ENCODE measurements around the gene TLCD3A. TPM values are rescaled to one million over a fixed set of nuclear protein-coding genes. Genes with fewer than 3 reads are reported as not detected.

TLCD3A gene
- polyA plus RNA-seq, 1 of the 3 experiments (the other 2 are of a cell fraction) = 31.7 TPM

DNA sequence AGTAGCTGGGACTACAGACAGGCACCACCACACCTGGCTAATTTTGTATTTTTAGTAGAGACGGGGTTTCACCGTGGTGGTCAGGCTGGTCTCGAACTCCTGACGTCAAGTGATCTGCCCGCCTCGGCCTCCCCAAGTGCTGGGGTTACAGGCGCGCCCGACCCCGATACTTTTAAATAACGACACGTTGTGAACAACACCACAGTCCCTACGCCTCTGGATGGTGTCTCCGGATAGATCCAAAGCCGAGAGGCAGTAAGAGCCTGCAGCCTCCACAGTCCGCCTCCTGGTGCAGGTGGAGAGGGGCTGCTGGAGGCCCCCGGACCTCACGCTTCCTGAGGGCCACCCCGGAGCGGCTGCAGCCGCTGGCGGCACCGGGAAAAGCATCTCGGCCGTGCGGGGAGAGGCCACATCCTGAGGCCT is 741 bp upstream of the TLCD3A start:
- H3K27ac ChIP-seq (ENCODE audit: low read depth in 2 of 2, low read length in 1 of 2) = peak overlapping the region in 1 of 2 experiments; percentile 47; a peak in 1 of 4 replicates

More for the DNA sequence above, 741 bp upstream of the TLCD3A start:
- no peaks in the 10 kb centered on the region for H3K27me3 ChIP-seq (ENCODE audit: insufficient read depth)
- H3K4me3 ChIP-seq (ENCODE audit: low read depth in 2 of 2, low read length in 1 of 2) = peak overlapping the region; percentile 68 to 71
- H3K9me2 ChIP-seq = no peaks in the 10 kb centered on the region
- H3K79me2 ChIP-seq (ENCODE audit: insufficient read depth) = peaks cover 36% of the 10 kb centered on the region
- peak overlapping the region; percentile 78 for H3K9ac ChIP-seq
- ChIA-PET CTCF (interaction anchor here (0.7 to 2.7 kb wide), 2 partner anchors 319 to 423 kb away, joined by 3 to 11 read pairs; no protein-coding TSS in a partner anchor), POLR2A (no interaction called here)
- no peaks in the 10 kb centered on the region for H3K9me3 ChIP-seq
- DNase-seq = no peak
- 0 out of 2 replicates have a peak, but pooled peaks cover 3% of the 10 kb centered on the region for H4K20me1 ChIP-seq (ENCODE audit: insufficient read depth)
- peak overlapping the region; percentile 89 for H2AFZ ChIP-seq (ENCODE audit: low read depth)
- TF ChIP-seq FOXM1 (IDR thresholded peaks at IDR 0.05; ENCODE audit: low read depth) = no peak
- no peak for TF ChIP-seq SIN3A (IDR thresholded peaks at IDR 0.05; ENCODE audit: borderline replicate concordance, low read depth, low read length)
- no peak for TF ChIP-seq JUND (IDR thresholded peaks at IDR 0.05)
- TF ChIP-seq RXRA (IDR thresholded peaks at IDR 0.05; ENCODE audit: borderline replicate concordance, low read depth) = no peak
- no peak for TF ChIP-seq NFIC (IDR thresholded peaks at IDR 0.05; ENCODE audit: borderline replicate concordance)
- TF ChIP-seq TCF12 (IDR thresholded peaks at IDR 0.05) = no peak
- no peak for TF ChIP-seq ELF1 (IDR thresholded peaks at IDR 0.05)
- TF ChIP-seq, protein P1, sequence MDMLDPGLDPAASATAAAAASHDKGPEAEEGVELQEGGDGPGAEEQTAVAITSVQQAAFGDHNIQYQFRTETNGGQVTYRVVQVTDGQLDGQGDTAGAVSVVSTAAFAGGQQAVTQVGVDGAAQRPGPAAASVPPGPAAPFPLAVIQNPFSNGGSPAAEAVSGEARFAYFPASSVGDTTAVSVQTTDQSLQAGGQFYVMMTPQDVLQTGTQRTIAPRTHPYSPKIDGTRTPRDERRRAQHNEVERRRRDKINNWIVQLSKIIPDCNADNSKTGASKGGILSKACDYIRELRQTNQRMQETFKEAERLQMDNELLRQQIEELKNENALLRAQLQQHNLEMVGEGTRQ (IDR thresholded peaks at IDR 0.05; ENCODE audit: borderline replicate concordance, low read depth, low read length) = no peak
- TF ChIP-seq MAX (IDR thresholded peaks at IDR 0.05; ENCODE audit: low read depth) = no peak
- no peak for TF ChIP-seq GABPA (IDR thresholded peaks at IDR 0.05; ENCODE audit: low read depth)
- TF ChIP-seq, protein P2, sequence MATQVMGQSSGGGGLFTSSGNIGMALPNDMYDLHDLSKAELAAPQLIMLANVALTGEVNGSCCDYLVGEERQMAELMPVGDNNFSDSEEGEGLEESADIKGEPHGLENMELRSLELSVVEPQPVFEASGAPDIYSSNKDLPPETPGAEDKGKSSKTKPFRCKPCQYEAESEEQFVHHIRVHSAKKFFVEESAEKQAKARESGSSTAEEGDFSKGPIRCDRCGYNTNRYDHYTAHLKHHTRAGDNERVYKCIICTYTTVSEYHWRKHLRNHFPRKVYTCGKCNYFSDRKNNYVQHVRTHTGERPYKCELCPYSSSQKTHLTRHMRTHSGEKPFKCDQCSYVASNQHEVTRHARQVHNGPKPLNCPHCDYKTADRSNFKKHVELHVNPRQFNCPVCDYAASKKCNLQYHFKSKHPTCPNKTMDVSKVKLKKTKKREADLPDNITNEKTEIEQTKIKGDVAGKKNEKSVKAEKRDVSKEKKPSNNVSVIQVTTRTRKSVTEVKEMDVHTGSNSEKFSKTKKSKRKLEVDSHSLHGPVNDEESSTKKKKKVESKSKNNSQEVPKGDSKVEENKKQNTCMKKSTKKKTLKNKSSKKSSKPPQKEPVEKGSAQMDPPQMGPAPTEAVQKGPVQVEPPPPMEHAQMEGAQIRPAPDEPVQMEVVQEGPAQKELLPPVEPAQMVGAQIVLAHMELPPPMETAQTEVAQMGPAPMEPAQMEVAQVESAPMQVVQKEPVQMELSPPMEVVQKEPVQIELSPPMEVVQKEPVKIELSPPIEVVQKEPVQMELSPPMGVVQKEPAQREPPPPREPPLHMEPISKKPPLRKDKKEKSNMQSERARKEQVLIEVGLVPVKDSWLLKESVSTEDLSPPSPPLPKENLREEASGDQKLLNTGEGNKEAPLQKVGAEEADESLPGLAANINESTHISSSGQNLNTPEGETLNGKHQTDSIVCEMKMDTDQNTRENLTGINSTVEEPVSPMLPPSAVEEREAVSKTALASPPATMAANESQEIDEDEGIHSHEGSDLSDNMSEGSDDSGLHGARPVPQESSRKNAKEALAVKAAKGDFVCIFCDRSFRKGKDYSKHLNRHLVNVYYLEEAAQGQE (IDR thresholded peaks at IDR 0.05; ENCODE audit: low read depth, low read length) = no peak
- no peak for TF ChIP-seq PBX3 (IDR thresholded peaks at IDR 0.05)
- no peak for TF ChIP-seq RCOR1 (IDR thresholded peaks at IDR 0.05; ENCODE audit: low read length)
- TF ChIP-seq MXI1 (IDR thresholded peaks at IDR 0.05; ENCODE audit: low read depth, low read length) = no peak
- TF ChIP-seq NRF1 (IDR thresholded peaks at IDR 0.05; ENCODE audit: low read depth, low read length) = no peak
- no peak for TF ChIP-seq RAD21 (IDR thresholded peaks at IDR 0.05; ENCODE audit: low read length)
- TF ChIP-seq ZBTB33 (IDR thresholded peaks at IDR 0.05; ENCODE audit: borderline replicate concordance, low read depth) = no peak
- TF ChIP-seq YY1 (IDR thresholded peaks at IDR 0.05; ENCODE audit: low read depth) = no peak
- no peak for TF ChIP-seq FOXJ3 (CRISPR knock-in tag; IDR thresholded peaks at IDR 0.05)
- peak overlapping the region; percentile 91 for H3K4me2 ChIP-seq
- H3F3A ChIP-seq (replicated peaks; ENCODE audit: insufficient read depth) = peaks cover 8% of the 10 kb centered on the region
- WGBS (ENCODE audit: low lambda C conversion rate) = 44% methylated on average over 16 of the region's 26 CpGs
- H3K4me1 ChIP-seq (ENCODE audit: control insufficient read depth in 1 of 2, insufficient read depth in 2 of 2, low read depth in 1 of 2, low read length in 1 of 2) = peaks cover 0 to 8% of the 10 kb centered on the region in 2 experiments; a peak in 1 of 4 replicates
- peaks cover 0 to 11% of the 10 kb centered on the region in 2 experiments for H3K36me3 ChIP-seq (replicated peaks in 1 of 2; ENCODE audit: control insufficient read depth in 1 of 2, insufficient read depth in 2 of 2, low read length in 1 of 2)
